GM23248 (cell line): Measurements from ENCODE around the gene NRP2.

Experiments used
- EZH2 ChIP-seq: fragments of 200-600 bp; sonication (generic); IDR thresholded peaks from 2 replicates; pipeline ENCODE4 v1.6.1; 2018; ENCODE audit warnings: antibody characterized with exemption, mild to moderate bottlenecking; ENCODE audit not compliant: insufficient read depth, poor library complexity, severe bottlenecking
- EZH2phosphoT487 ChIP-seq: fragments of 200-600 bp; sonication (generic); IDR thresholded peaks from 2 replicates; pipeline ENCODE4 v1.6.1; 2018; ENCODE audit warnings: antibody characterized with exemption, moderate library complexity, mild to moderate bottlenecking, low read depth; ENCODE audit not compliant: insufficient read depth

DNA sequence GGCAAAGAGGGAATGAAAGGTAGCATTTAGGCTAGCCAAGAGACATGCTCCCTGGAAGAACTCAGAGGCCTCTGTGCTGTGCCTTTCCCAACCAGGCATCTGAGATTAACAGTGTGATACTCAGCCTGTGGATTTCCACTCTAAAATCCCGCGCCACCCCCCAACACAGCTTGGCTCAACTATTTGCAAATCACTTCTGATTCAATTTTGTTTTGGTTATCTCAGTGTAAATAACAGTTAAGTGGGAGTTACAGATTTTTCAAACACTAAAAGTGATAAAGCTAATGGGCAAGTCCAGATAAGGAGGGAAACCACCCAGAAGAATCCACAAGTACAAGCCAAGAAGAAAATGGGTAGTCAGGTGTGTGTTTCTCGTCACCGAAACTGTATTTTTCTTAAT, 1.4 kb upstream of the NRP2 start:
- no peak for TF ChIP-seq EZH2phosphoT487
- no peak for TF ChIP-seq EZH2
